HG03469 (cell line): Measurements from ENCODE around the gene CEBPG.

ENCODE experiments used
- ATAC-seq: cut with Tn5 transposase; IDR thresholded peaks from one replicate; pipeline ENCODE4 v1.9.1; 2021; ENCODE audit warnings: mild to moderate bottlenecking, moderate library complexity, moderate number of reproducible peaks; ENCODE audit not compliant: unreplicated experiment

The CEBPG gene

GRCh38 chr19:33349319-33350289, 23.9 kb upstream of the CEBPG start:
- ATAC-seq, result no peak

GRCh38 chr19:33350538-33351309, 22.8 kb upstream of the CEBPG start:
- ATAC-seq, result no peak

- no peak for ATAC-seq
Observed at GRCh38 chr19:33355535-33355934, 18.0 kb upstream of the CEBPG start.

GRCh38 chr19:33357556-33357955, 16.0 kb upstream of the CEBPG start:
- no peak for ATAC-seq

- ATAC-seq, result no peak
Observed at GRCh38 chr19:33358408-33358807, 15.1 kb upstream of the CEBPG start.

GRCh38 chr19:33359581-33359980, 13.9 kb upstream of the CEBPG start:
- ATAC-seq, result no peak

- no peak for ATAC-seq
Observed at GRCh38 chr19:33362508-33363228, 10.8 kb upstream of the CEBPG start.

- ATAC-seq, result no peak
Observed at GRCh38 chr19:33363476-33363875, 10.0 kb upstream of the CEBPG start.

- ATAC-seq, result no peak
Observed at GRCh38 chr19:33365691-33366090, 7.8 kb upstream of the CEBPG start.

- ATAC-seq, result no peak
Observed at GRCh38 chr19:33366127-33366526, 7.4 kb upstream of the CEBPG start.

GRCh38 chr19:33366897-33367296, 6.6 kb upstream of the CEBPG start:
- no peak for ATAC-seq

- ATAC-seq, result no peak
Observed at GRCh38 chr19:33368074-33368864, 5.2 kb upstream of the CEBPG start.

- no peak for ATAC-seq
Observed at GRCh38 chr19:33370783-33371182, 2.7 kb upstream of the CEBPG start.

GRCh38 chr19:33374236-33374714, 766 bp downstream of the CEBPG start:
- no peak for ATAC-seq

GRCh38 chr19:33375156-33375836, 1.8 kb downstream of the CEBPG start:
- no peak for ATAC-seq

- no peak for ATAC-seq
Observed at GRCh38 chr19:33375837-33376159, 2.3 kb downstream of the CEBPG start.

GRCh38 chr19:33376423-33376822, 2.9 kb downstream of the CEBPG start:
- no peak for ATAC-seq

- ATAC-seq, result no peak
Observed at GRCh38 chr19:33376941-33377557, 3.5 kb downstream of the CEBPG start.
